OCI-LY1 (cell line): ENCODE data around the gene CTIF.

ENCODE experiments used
- H2AFZ ChIP-seq: fragments of 200-600 bp; sonication (generic), shearing (Covaris generic); 2 replicates; pipeline ENCODE4 v1.6.0; 2014; ENCODE audit warnings: antibody characterized with exemption, mild to moderate bottlenecking, low read length
- H3F3A ChIP-seq: fragments of 200-600 bp; sonication (generic), shearing (Covaris generic); 2 replicates; pipeline ENCODE4 v1.6.0; 2014; ENCODE audit warnings: mild to moderate bottlenecking, antibody characterized with exemption, low read length, moderate library complexity; ENCODE audit not compliant: insufficient read depth
- H3K27ac ChIP-seq: fragments of 200-600 bp; sonication (generic); 2 replicates; pipeline ENCODE4 v1.5.1; 2014; ENCODE audit warnings: low read length, mixed run types, mild to moderate bottlenecking, low read depth; ENCODE audit not compliant: poor library complexity, severe bottlenecking
- H3K27me3 ChIP-seq: fragments of 200-600 bp; sonication (generic); 2 replicates; pipeline ENCODE4 v1.6.0; 2014; ENCODE audit warnings: antibody characterized with exemption, mild to moderate bottlenecking, low read length, moderate library complexity; ENCODE audit not compliant: insufficient read depth
- H3K36me3 ChIP-seq: fragments of 200-600 bp; sonication (generic); 2 replicates; pipeline ENCODE4 v1.6.1; 2014; ENCODE audit warnings: mild to moderate bottlenecking, antibody characterized with exemption, low read length, moderate library complexity, mixed read lengths; ENCODE audit not compliant: insufficient read depth
- H3K4me1 ChIP-seq: fragments of 200-600 bp; sonication (generic); 2 replicates; pipeline ENCODE4 v1.5.1; 2014; ENCODE audit warnings: mild to moderate bottlenecking, low read length, moderate library complexity; ENCODE audit not compliant: insufficient read depth, severe bottlenecking
- H3K4me2 ChIP-seq: fragments of 200-600 bp; sonication (generic), shearing (Covaris generic); 2 replicates; pipeline ENCODE4 v1.6.1; 2014; ENCODE audit warnings: low read length
- H3K4me3 ChIP-seq: fragments of 200-600 bp; sonication (generic); 2 replicates; pipeline ENCODE4 v1.5.1; 2014; ENCODE audit warnings: low read length, low read depth, mild to moderate bottlenecking, mixed read lengths; ENCODE audit not compliant: poor library complexity, severe bottlenecking
- H3K79me2 ChIP-seq: fragments of 200-600 bp; shearing (Covaris generic); 2 replicates; pipeline ENCODE4 v1.6.1; 2016; ENCODE audit warnings: mixed run types, low read length, mixed read lengths; ENCODE audit not compliant: insufficient read depth
- H3K9ac ChIP-seq: fragments of 200-600 bp; sonication (generic), shearing (Covaris generic); 2 replicates; pipeline ENCODE4 v1.6.1; 2014; ENCODE audit warnings: mild to moderate bottlenecking, low read length, mixed read lengths
- H3K9me2 ChIP-seq: fragments of 200-600 bp; sonication (generic), shearing (Covaris generic); 2 replicates; pipeline ENCODE4 v1.6.1; 2014; ENCODE audit warnings: low read depth, mild to moderate bottlenecking, low read length, mixed read lengths
- H3K9me3 ChIP-seq: fragments of 200-600 bp; shearing (Covaris generic); 2 replicates; pipeline ENCODE4 v1.6.1; 2014; ENCODE audit warnings: low read length, mixed read lengths
- H4K20me1 ChIP-seq: fragments of 200-600 bp; sonication (generic), shearing (Covaris generic); 2 replicates; pipeline ENCODE4 v1.6.0; 2016; ENCODE audit warnings: mild to moderate bottlenecking, low read length; ENCODE audit not compliant: insufficient read depth
- EZH2 ChIP-seq: fragments of 200-600 bp; sonication (generic), shearing (Covaris generic); IDR thresholded peaks from 2 replicates; pipeline ENCODE4 v1.8.0; 2017; ENCODE audit warnings: borderline replicate concordance, mixed run types, mild to moderate bottlenecking, antibody characterized with exemption, low read length, moderate library complexity, mixed read lengths
- TF ChIP-seq, protein P1 (sequence below): fragments of 200-600 bp; sonication (generic), shearing (Covaris generic); IDR thresholded peaks from 2 replicates; pipeline ENCODE4 v1.5.1; 2017; ENCODE audit warnings: mild to moderate bottlenecking, antibody characterized with exemption, low read length, moderate library complexity, mixed read lengths

CTIF gene

DNA sequence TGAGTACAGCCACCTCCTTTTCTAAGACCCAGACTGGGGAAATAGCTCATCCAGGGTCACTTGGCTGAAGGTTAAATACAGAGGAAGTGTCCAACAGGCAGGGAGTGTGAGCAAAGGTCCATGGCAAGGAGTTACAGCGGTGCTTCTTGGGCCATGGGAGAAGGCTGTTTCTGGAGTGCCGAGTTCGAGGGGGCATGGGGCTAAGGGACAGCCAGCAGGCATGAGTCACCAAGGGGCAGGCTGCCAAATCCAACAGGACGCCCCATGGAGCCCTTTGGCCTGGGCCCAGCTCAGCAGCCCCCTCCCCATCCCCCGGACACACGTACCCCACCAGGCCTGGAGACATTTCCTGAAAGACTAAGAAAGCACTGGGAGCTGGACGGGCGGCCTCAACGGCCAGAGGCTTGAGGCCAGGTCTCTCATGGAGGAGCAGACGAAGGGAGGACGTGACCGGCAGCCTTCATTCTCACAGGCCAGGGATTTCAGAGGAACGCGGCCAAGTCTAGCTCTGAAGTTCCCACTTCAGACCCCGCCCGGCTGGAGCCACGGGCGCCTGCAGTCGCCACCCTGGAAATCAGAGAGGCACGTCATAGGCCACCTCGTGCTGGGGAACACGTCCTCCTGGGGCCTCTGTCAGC is 251.5 kb downstream of the CTIF start:
- Histone ChIP-seq H2AFZ (no peak overlapping the region), H3K27ac (no peak overlapping the region)

DNA sequence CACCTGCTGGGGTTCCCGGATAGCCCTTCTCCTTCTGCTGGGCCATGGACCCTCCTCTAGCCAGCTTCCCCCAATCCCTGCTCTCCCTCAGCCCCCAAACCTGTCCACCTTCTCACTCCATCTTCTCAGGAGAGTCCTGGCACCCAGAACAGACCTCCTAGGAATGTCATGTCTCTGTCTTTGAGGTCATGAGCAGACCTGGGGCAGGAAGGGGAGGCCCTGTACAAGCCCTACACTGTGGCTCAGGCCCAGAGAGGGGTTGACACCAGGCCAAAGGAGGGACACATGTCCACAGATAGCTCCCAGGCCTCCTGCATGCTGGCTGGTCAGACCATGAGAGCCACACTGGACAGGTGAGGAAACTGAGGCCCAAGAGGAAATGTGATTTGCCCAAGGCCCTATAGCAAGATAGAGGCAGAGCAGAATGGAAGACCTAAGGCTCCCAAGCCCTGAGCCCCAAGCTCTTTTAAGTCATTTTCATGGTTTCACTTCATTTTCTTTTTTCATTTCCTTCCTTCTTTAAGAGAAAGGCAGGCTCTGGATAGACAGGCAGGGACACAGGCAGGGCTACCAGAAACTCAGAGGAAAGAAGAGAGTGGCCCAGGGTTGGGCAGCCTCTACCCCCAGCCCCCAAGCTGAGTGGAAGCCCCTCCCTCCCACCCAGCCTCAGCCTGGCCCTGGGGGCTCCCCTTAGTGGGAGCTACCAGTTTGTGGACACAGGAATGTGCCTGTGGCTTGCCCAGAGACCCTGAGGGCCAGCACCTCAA is 252.2 kb downstream of the CTIF start:
- TF ChIP-seq EZH2: no peak
- TF ChIP-seq, protein P1, sequence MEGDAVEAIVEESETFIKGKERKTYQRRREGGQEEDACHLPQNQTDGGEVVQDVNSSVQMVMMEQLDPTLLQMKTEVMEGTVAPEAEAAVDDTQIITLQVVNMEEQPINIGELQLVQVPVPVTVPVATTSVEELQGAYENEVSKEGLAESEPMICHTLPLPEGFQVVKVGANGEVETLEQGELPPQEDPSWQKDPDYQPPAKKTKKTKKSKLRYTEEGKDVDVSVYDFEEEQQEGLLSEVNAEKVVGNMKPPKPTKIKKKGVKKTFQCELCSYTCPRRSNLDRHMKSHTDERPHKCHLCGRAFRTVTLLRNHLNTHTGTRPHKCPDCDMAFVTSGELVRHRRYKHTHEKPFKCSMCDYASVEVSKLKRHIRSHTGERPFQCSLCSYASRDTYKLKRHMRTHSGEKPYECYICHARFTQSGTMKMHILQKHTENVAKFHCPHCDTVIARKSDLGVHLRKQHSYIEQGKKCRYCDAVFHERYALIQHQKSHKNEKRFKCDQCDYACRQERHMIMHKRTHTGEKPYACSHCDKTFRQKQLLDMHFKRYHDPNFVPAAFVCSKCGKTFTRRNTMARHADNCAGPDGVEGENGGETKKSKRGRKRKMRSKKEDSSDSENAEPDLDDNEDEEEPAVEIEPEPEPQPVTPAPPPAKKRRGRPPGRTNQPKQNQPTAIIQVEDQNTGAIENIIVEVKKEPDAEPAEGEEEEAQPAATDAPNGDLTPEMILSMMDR: no peak
- no peak overlapping the region for H3K9ac ChIP-seq
- no peak overlapping the region for H3K27ac ChIP-seq
- no peak overlapping the region for H2AFZ ChIP-seq
- no peaks in the 10 kb centered on the region for H3K9me2 ChIP-seq
- H3K27me3 ChIP-seq: peaks cover 24% of the 10 kb centered on the region
- H3K4me3 ChIP-seq: no peak overlapping the region
- no peaks in the 10 kb centered on the region for H3K9me3 ChIP-seq
- H3K4me1 ChIP-seq: no peaks in the 10 kb centered on the region
- H4K20me1 ChIP-seq: no peaks in the 10 kb centered on the region
- no peaks in the 10 kb centered on the region for H3K79me2 ChIP-seq
- H3K4me2 ChIP-seq: no peak overlapping the region
- H3F3A ChIP-seq: no peaks in the 10 kb centered on the region
- H3K36me3 ChIP-seq: no peaks in the 10 kb centered on the region

More for the DNA sequence above, 251.5 kb downstream of the CTIF start:
- no peak for TF ChIP-seq EZH2
- TF ChIP-seq, protein P1: no peak
- no peaks in the 10 kb centered on the region for H3K79me2 ChIP-seq
- H3K4me2 ChIP-seq: no peak overlapping the region
- peaks cover 24% of the 10 kb centered on the region for H3K27me3 ChIP-seq
- no peaks in the 10 kb centered on the region for H3K36me3 ChIP-seq
- no peaks in the 10 kb centered on the region for H3F3A ChIP-seq
- no peaks in the 10 kb centered on the region for H4K20me1 ChIP-seq
- no peaks in the 10 kb centered on the region for H3K9me3 ChIP-seq
- H3K4me3 ChIP-seq: no peak overlapping the region
- peaks cover 7% of the 10 kb centered on the region for H3K4me1 ChIP-seq
- no peaks in the 10 kb centered on the region for H3K9me2 ChIP-seq
- no peak overlapping the region for H3K9ac ChIP-seq

DNA sequence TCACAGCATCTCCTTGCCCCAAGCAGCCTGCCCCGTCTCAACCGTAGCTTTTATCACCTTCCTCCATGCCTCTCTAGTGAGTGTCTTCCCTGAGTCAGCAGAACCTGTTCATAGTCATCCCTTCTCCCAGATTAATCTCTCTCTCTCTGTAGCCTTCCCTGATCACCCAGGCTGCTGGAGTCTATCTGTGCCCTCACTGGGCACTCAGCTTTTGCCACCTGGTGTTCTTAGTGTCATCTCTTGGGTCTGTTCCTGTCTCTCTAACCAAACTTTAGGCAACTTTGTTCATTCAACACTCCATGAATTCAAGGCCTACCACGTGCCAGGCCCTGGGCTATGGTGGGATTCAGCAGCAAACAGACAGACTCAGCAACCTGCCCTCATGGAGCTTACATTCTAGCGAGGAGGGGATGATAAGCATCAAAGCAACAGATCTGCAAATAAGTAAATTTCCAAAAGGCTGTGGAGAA is 252.8 kb downstream of the CTIF start:
- no peak overlapping the region for H3K9ac ChIP-seq
- no peaks in the 10 kb centered on the region for H3K36me3 ChIP-seq
- no peaks in the 10 kb centered on the region for H3K4me1 ChIP-seq
- H3F3A ChIP-seq: no peaks in the 10 kb centered on the region
- no peaks in the 10 kb centered on the region for H3K9me3 ChIP-seq
- H4K20me1 ChIP-seq: no peaks in the 10 kb centered on the region
- no peaks in the 10 kb centered on the region for H3K79me2 ChIP-seq
- H3K27me3 ChIP-seq: peaks cover 24% of the 10 kb centered on the region
- H3K9me2 ChIP-seq: no peaks in the 10 kb centered on the region
- TF ChIP-seq, protein P1: no peak
- no peak for TF ChIP-seq EZH2
- H3K27ac ChIP-seq: no peak overlapping the region
- no peak overlapping the region for H2AFZ ChIP-seq
- no peak overlapping the region for H3K4me2 ChIP-seq
- H3K4me3 ChIP-seq: no peak overlapping the region
